Right lobe of liver (tissue), 6 donors: ENCODE results near the gene CUEDC1. TPM values are rescaled to one million over a fixed set of nuclear protein-coding genes. Genes with fewer than 3 reads are reported as not detected.
A peak's percentile ranks its signal among the peaks of the same experiment; 100 is the strongest.

ENCODE experiments used
- ATAC-seq, 4 donors: fragments of 200-7000 bp; cut with Tn5 transposase; one replicate each; pipeline ENCODE4 v1.9.1; 2020; ENCODE audit warnings: mild to moderate bottlenecking in 4 of 4, moderate library complexity in 4 of 4
- DNase-seq, 3 donors: peaks; one replicate each; pipeline ENCODE4 v3.0.0-alpha.2; 2020
- H3K27ac ChIP-seq, 3 donors: fragments of 200-600 bp; one replicate each; pipeline ENCODE4 v1.8.0; 2022
- H3K27me3 ChIP-seq, 2 donors: fragments of 200-600 bp; one replicate each; pipeline ENCODE4 v1.8.0; 2022
- H3K36me3 ChIP-seq, 4 donors: fragments of 200-600 bp; sonication (generic) in 1 of 4; one replicate each; pipeline versions ENCODE4 v1.5.1 to v1.8.0; 2017 to 2022; ENCODE audit warnings: control low read depth in 1 of 4
- H3K4me1 ChIP-seq, 4 donors: fragments of 200-600 bp; sonication (generic) in 1 of 4; one replicate each; pipeline versions ENCODE4 v1.5.1 to v1.8.0; 2017 to 2022; ENCODE audit warnings: control low read depth in 1 of 4
- H3K4me3 ChIP-seq, 3 donors: fragments of 200-600 bp; one replicate each; pipeline ENCODE4 v1.8.0; 2022
- H3K9me3 ChIP-seq, 4 donors: fragments of 200-600 bp; sonication (generic) in 1 of 4; one replicate each; pipeline versions ENCODE4 v1.5.1 to v1.8.0; 2017 to 2022; ENCODE audit warnings: control low read depth in 1 of 4
- POLR2A ChIP-seq: fragments of 450-650 bp; IDR thresholded peaks from one replicate; pipeline ENCODE4 v1.6.1; 2017; ENCODE audit warnings: antibody characterized with exemption, mild to moderate bottlenecking
- WGBS: methylation state at CpG from one replicate; pipeline ENCODE4 v1.1.6; 2018; ENCODE audit warnings: low coverage, low lambda C conversion rate; ENCODE audit not compliant: insufficient coverage; ENCODE audit errors: missing lambda C conversion rate; 5-methylcytosine and 5-hydroxymethylcytosine counted together
- intact Hi-C, 2 donors: fragments of 100-400 bp; cut with DNase I; formaldehyde crosslinking; loops; one replicate each; pipeline versions ENCODE4 v1.11.2 to v1.14.1; 2022
- long read RNA-seq: library from polyadenylated mRNA; unstranded; transcript quantifications from one replicate; pipeline ENCODE4 v2.0.0, GENCODE V29; 2019
- total RNA-seq, 6 experiments: library from RNA; depleted of rRNA in 2 of 6; stranded (reverse); fragments of >200 nt in 2 of 6; fragmentation: NEBNext Ultra II Directional in 3 of 6; extraction: Animal tissue kit (Norgen Biotek cat#: 25700) in 3 of 6; gene quantifications; one replicate each; pipeline versions ENCODE4 v1.1.0 to v1.2.4, GENCODE V29; 2016 to 2023
- TF ChIP-seq, protein P1 (sequence below), 4 donors: fragments of 200-600 bp in 3 of 4; fragments of 450-650 bp in 1 of 4; IDR thresholded peaks; one replicate each; pipeline versions ENCODE4 v1.5.1 to v1.8.0; 2016 to 2022; ENCODE audit warnings: antibody characterized with exemption in 4 of 4, mild to moderate bottlenecking in 2 of 4
- donor health status: DM: no; HTN: yes; CAD: no.
- donor health status: DM: no; HTN: no; CAD: no.
- donor health status: DM: no; HTN: no; CAD: no.
- donor health status: DM: no; HTN: yes; CAD: no.
- donor health status: DM: no; HTN: yes; CAD: no.

The CUEDC1 gene, protein sequence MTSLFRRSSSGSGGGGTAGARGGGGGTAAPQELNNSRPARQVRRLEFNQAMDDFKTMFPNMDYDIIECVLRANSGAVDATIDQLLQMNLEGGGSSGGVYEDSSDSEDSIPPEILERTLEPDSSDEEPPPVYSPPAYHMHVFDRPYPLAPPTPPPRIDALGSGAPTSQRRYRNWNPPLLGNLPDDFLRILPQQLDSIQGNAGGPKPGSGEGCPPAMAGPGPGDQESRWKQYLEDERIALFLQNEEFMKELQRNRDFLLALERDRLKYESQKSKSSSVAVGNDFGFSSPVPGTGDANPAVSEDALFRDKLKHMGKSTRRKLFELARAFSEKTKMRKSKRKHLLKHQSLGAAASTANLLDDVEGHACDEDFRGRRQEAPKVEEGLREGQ
- 1 to 10 TPM; 4.0 to 8.5 (median 5.5) TPM for total RNA-seq
- long read RNA-seq, partial matches to known transcripts, result 0 of 2 reads
- long read RNA-seq, other reads (novel, unspliced or antisense), result 2 of 2 reads

DNA sequence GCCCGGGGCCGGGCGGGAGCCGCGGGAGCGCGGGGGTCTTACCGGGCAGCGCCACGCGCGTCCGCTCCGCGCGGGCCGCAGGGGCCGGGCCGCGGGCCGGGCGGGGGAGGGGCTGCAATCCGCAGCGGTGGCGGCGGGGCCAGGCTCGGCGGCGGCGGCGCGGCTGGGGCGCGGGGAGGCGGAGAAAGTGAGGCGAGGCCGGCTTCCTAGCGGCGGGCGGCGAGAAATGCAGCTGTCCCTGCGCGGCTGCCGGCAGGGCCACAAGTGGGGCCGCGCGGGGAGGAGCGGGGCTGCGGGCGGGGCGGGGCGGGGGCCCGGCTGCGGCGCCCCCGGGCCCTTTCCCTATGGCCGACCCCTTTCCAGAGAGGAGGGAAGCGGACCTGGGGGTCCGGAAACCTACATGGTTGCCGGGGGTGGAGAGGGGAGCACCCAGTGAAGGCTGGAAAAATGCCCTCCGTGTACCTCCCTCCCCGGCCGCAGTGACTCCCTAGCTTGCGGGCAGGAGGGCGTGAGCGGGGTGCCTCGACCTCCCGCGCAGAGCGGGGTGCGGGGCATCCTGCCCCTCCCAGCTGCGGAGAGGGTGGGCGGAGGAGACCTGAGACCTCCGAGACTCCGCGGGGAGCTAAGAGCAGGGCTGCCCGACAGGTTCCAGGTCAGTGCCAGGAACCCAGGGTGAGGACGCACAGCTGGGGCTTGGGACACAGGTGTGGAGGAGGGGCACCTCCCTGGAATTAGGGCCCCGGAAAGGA lies at the start of gene CUEDC1:
CUEDC1 (minus strand) TSS at position 230 of the 749 bp plus-strand sequence. CDS start 69,848 bp downstream, outside the sequence.
- no peak for TF ChIP-seq POLR2A
- TF ChIP-seq, protein P1, sequence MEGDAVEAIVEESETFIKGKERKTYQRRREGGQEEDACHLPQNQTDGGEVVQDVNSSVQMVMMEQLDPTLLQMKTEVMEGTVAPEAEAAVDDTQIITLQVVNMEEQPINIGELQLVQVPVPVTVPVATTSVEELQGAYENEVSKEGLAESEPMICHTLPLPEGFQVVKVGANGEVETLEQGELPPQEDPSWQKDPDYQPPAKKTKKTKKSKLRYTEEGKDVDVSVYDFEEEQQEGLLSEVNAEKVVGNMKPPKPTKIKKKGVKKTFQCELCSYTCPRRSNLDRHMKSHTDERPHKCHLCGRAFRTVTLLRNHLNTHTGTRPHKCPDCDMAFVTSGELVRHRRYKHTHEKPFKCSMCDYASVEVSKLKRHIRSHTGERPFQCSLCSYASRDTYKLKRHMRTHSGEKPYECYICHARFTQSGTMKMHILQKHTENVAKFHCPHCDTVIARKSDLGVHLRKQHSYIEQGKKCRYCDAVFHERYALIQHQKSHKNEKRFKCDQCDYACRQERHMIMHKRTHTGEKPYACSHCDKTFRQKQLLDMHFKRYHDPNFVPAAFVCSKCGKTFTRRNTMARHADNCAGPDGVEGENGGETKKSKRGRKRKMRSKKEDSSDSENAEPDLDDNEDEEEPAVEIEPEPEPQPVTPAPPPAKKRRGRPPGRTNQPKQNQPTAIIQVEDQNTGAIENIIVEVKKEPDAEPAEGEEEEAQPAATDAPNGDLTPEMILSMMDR (IDR thresholded peaks at IDR 0.05), result peak; percentile 14 to 51 (median 39)
- DNase-seq (peak; percentile 84 to 86 (median 84)), ATAC-seq (peak; percentile 77 to 86 (median 83))
- Histone ChIP-seq H3K4me1 (peaks cover 0 to 27% (median 3%) of the 10 kb centered on the region in 4 donors), H3K36me3 (no peaks in the 10 kb centered on the region), H3K27ac (peak within 1 kb of the TSS; percentile 69 to 88 (median 84)), H3K27me3 (no peaks in the 10 kb centered on the region), H3K4me3 (peak within 1 kb of the TSS; percentile 59 to 67 (median 66)), H3K9me3 (no peaks in the 10 kb centered on the region)
- intact Hi-C loops, result no loop called here
- WGBS, result 0% methylated on average over 18 of the region's 79 CpGs

DNA sequence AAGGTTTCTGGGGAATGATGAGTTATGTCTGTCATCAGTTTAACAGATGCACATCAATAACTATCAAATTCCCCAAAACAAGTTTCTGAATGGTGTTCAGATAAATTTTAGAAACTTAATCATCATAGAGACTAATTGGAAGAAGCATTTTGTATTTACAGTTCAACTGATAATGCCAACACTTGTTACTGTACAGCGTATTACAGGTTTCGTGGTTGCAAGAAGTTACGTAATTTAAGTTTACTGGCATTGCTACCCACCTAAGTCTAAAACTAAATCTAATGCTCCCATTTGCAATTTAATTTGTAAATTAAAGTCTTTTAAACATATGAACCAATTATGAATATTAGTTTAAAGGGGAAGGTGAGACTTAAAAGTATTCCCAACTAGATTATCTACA lies 48.8 kb upstream of the CUEDC1 start:
- TF ChIP-seq, protein P1 (IDR thresholded peaks at IDR 0.05), result no peak
- TF ChIP-seq POLR2A, result no peak
- Histone ChIP-seq H3K36me3 (peaks cover 0 to 46% (median 27%) of the 10 kb centered on the region in 4 donors), H3K27me3 (no peaks in the 10 kb centered on the region), H3K9me3 (no peaks in the 10 kb centered on the region), H3K4me1 (peaks cover 0 to 30% (median 12%) of the 10 kb centered on the region in 4 donors), H3K4me3 (no peak overlapping the region), H3K27ac (no peak overlapping the region)
- no peak for ATAC-seq
- intact Hi-C loops, result loop anchor here in 1 of 2 donors (5.0 kb wide), 1 partner anchor 147 kb away; no protein-coding TSS in a partner anchor
- DNase-seq, result no peak
- WGBS, result 35% methylated on average over 3 of the region's 3 CpGs

DNA sequence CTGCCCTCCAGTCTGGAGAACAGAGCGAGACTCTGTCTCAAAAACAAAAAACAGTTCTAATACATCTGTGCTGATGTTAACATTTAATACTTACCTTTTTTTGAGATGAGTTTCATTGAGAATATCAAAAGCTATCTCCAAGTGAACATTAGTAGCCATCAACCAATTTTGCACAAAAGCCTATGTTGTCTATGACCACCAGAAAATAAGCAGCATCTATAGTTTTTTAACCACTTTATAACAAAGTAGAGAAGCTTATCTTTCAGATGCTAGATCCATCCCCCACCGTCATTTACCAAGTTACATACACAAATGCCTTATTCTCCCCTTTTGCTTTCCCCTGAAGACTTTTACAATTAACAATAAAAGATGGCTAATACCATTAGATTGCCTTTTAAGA lies 47.8 kb upstream of the CUEDC1 start:
- H3K27ac ChIP-seq, result no peak overlapping the region
- peaks cover 0 to 46% (median 27%) of the 10 kb centered on the region in 4 donors for H3K36me3 ChIP-seq
- no peaks in the 10 kb centered on the region for H3K27me3 ChIP-seq
- H3K4me3 ChIP-seq, result no peak overlapping the region
- DNase-seq (no peak), ATAC-seq (no peak)
- 86% methylated on average over 2 of the region's 2 CpGs for WGBS
- H3K9me3 ChIP-seq, result no peaks in the 10 kb centered on the region
- TF ChIP-seq, protein P1 (IDR thresholded peaks at IDR 0.05), result no peak
- no peak for TF ChIP-seq POLR2A
- intact Hi-C loops, result loop anchor here in 1 of 2 donors (5.0 kb wide), 1 partner anchor 146 kb away; no protein-coding TSS in a partner anchor
- peaks cover 0 to 27% (median 10%) of the 10 kb centered on the region in 4 donors for H3K4me1 ChIP-seq

- Histone ChIP-seq H3K27ac (no peak overlapping the region), H3K9me3 (no peaks in the 10 kb centered on the region), H3K4me1 (peaks cover 0 to 23% (median 9%) of the 10 kb centered on the region in 4 donors), H3K27me3 (no peaks in the 10 kb centered on the region), H3K4me3 (no peak overlapping the region), H3K36me3 (peaks cover 0 to 48% (median 27%) of the 10 kb centered on the region in 4 donors)
- TF ChIP-seq POLR2A, result no peak
- TF ChIP-seq, protein P1 (IDR thresholded peaks at IDR 0.05), result no peak
- intact Hi-C loops, result loop anchor here in 1 of 2 donors (5.0 kb wide), 1 partner anchor 145 kb away; no protein-coding TSS in a partner anchor
- 83% methylated on average over 4 of the region's 4 CpGs for WGBS
- DNase-seq, result no peak
- no peak for ATAC-seq
These were observed 47.1 kb upstream of the CUEDC1 start for GRCh38 chr17:58002154-58002948.
